MCF 10A (cell line): Measurements from ENCODE around the gene PRAF2. TPM values are rescaled to one million over a fixed set of nuclear protein-coding genes. Genes with fewer than 3 reads are reported as not detected.

Source experiments
- BruUV-seq: library from RNA; stranded (reverse); fragments of 400-500 nt; replicated peaks from 2 replicates; lab custom pipeline; 2021; lab: Mats Ljungman, UMichigan
- CTCF ChIA-PET: fragments of 300-600 bp; sonication (Branson Sonifier 250); formaldehyde crosslinking; extraction: SDS; loops from one replicate; lab custom pipeline; 2021; ENCODE audit warnings: antibody characterized with exemption, inconsistent platforms; lab: Yijun Ruan, JAX
- POLR2A ChIA-PET: fragments of 300-600, 350-650 bp; sonication (Branson Sonifier 250); formaldehyde crosslinking; extraction: SDS; loops from one replicate; lab custom pipeline; 2020; ENCODE audit warnings: antibody characterized with exemption, inconsistent platforms; lab: Yijun Ruan, JAX
- DNase-seq: peaks from one replicate; pipeline ENCODE4 v3.0.0-alpha.2; 2018; ENCODE audit not compliant: unreplicated experiment
- H3K27ac Mint-ChIP-seq: one replicate; pipeline ENCODE4 v1.8.0; 2022; ENCODE audit warnings: mild to moderate bottlenecking, low read depth, mixed read lengths; ENCODE audit not compliant: unreplicated experiment
- H3K27me3 Mint-ChIP-seq: one replicate; pipeline ENCODE4 v1.8.0; 2022; ENCODE audit warnings: mixed read lengths; ENCODE audit not compliant: insufficient read depth, unreplicated experiment
- H3K36me3 Mint-ChIP-seq: one replicate; pipeline ENCODE4 v1.8.0; 2022; ENCODE audit warnings: mild to moderate bottlenecking, moderate library complexity, mixed read lengths; ENCODE audit not compliant: insufficient read depth, unreplicated experiment
- H3K4me1 Mint-ChIP-seq: one replicate; pipeline ENCODE4 v1.8.0; 2022; ENCODE audit warnings: mixed read lengths; ENCODE audit not compliant: insufficient read depth, unreplicated experiment
- H3K4me3 Mint-ChIP-seq: one replicate; pipeline ENCODE4 v1.8.0; 2022; ENCODE audit warnings: mild to moderate bottlenecking, moderate library complexity, mixed read lengths; ENCODE audit not compliant: unreplicated experiment
- H3K9me3 Mint-ChIP-seq: one replicate; pipeline ENCODE4 v1.8.0; 2022; ENCODE audit warnings: mixed read lengths; ENCODE audit not compliant: unreplicated experiment
- CTCF ChIP-seq: fragments of 200-600 bp; IDR thresholded peaks from one replicate; pipeline ENCODE4 v1.8.0; 2022; ENCODE audit warnings: antibody characterized with exemption, mild to moderate bottlenecking; ENCODE audit not compliant: unreplicated experiment
- intact Hi-C: fragments of 100-400 bp; cut with micrococcal nuclease; formaldehyde crosslinking; loops from 2 replicates; pipeline ENCODE4 v1.14.1; 2022
- total RNA-seq: library from RNA; stranded (reverse); gene quantifications from 2 replicates; pipeline ENCODE4 v1.2.3, GENCODE V29; 2022

Gene PRAF2
- total RNA-seq, 1 experiment from 2014 or later: 32.1 TPM

GRCh38 chrX:49079489-49080428, 6.0 kb upstream of the PRAF2 start, which contains the start of gene WDR45:
TSS of gene WDR45 (minus strand) at chrX:49079887. CDS start at chrX:49078095, 1,792 bp downstream.
- Mint-ChIP-seq H3K4me3 (peak within 1 kb of the TSS; percentile 86), H3K4me1 (peaks cover 5% of the 10 kb centered on the region), H3K27me3 (no peaks in the 10 kb centered on the region), H3K9me3 (no peaks in the 10 kb centered on the region), H3K36me3 (peaks cover 15% of the 10 kb centered on the region), H3K27ac (peak within 1 kb of the TSS; percentile 88)
- ChIA-PET POLR2A (interaction anchor here (0.6 to 2.2 kb wide), 15 partner anchors 10 to 585 kb away, joined by 3 to 14 read pairs (median 5); partner anchors contain the start of genes CCDC120, GRIPAP1, OTUD5 and SUV39H1), CTCF (interaction anchor here (0.6 to 1.2 kb wide), 5 partner anchors 30 to 485 kb away, joined by 3 to 7 read pairs (median 3); no protein-coding TSS in a partner anchor)
- intact Hi-C loops: no loop called here
- TSS peak; percentile 88 for BruUV-seq
- peak; percentile 68 for DNase-seq
- no peak for TF ChIP-seq CTCF

GRCh38 chrX:49077941-49078340, 4.1 kb upstream of the PRAF2 start:
- intact Hi-C loops: no loop called here
- DNase-seq: no peak
- Mint-ChIP-seq H3K27me3 (no peaks in the 10 kb centered on the region), H3K27ac (peak overlapping the region; percentile 88), H3K36me3 (peaks cover 28% of the 10 kb centered on the region), H3K9me3 (no peaks in the 10 kb centered on the region), H3K4me1 (peaks cover 11% of the 10 kb centered on the region), H3K4me3 (no peak overlapping the region)
- no peak for TF ChIP-seq CTCF
- CTCF ChIA-PET: no interaction called here
- no TSS peak for BruUV-seq
- POLR2A ChIA-PET: no interaction called here

- H3K4me1 Mint-ChIP-seq: peaks cover 15% of the 10 kb centered on the region
- intact Hi-C loops: no loop called here
- H3K4me3 Mint-ChIP-seq: no peak overlapping the region
- no peaks in the 10 kb centered on the region for H3K9me3 Mint-ChIP-seq
- POLR2A ChIA-PET: no interaction called here
- TF ChIP-seq CTCF: no peak
- no peak overlapping the region for H3K27ac Mint-ChIP-seq
- no TSS peak for BruUV-seq
- no peaks in the 10 kb centered on the region for H3K27me3 Mint-ChIP-seq
- no peak for DNase-seq
- peaks cover 28% of the 10 kb centered on the region for H3K36me3 Mint-ChIP-seq
- CTCF ChIA-PET: interaction anchor here (1.5 kb wide), 1 partner anchor 13 kb away, joined by 5 read pairs; no protein-coding TSS in a partner anchor
These were observed 1.5 kb upstream of the PRAF2 start for GRCh38 chrX:49075347-49075746.

DNA sequence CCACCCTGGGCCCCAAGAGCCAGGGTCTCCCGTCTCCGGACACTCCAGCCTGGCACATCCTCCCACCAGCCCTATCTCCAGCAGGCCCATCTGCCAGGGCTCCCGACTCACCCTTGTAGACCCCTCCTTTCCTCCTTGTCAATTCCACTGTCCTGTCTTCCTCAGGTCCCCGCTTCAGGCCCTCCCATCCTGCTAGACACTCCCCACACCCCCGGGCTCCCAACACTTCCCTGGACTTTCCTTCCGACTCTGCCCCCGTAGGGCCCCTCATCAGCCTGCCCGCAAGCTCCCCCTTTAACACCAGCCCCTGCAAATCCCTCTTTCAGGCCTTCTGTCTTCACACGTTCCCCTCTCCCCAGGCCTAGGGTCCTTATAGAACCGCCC, 1.1 kb downstream of the PRAF2 start:
- H3K9me3 Mint-ChIP-seq: no peaks in the 10 kb centered on the region
- CTCF ChIA-PET: interaction anchor here (0.7 kb wide), 1 partner anchor 176 kb away, joined by 3 read pairs; no protein-coding TSS in a partner anchor
- H3K27ac Mint-ChIP-seq: peak overlapping the region; percentile 57
- peak overlapping the region; percentile 80 for H3K4me3 Mint-ChIP-seq
- H3K36me3 Mint-ChIP-seq: peaks cover 18% of the 10 kb centered on the region
- intact Hi-C loops: no loop called here
- no peaks in the 10 kb centered on the region for H3K27me3 Mint-ChIP-seq
- BruUV-seq: no TSS peak
- POLR2A ChIA-PET: interaction anchor here (0.6 kb wide), 1 partner anchor 69 kb away, joined by 3 read pairs; no protein-coding TSS in a partner anchor
- DNase-seq: no peak
- no peak for TF ChIP-seq CTCF
- H3K4me1 Mint-ChIP-seq: peaks cover 10% of the 10 kb centered on the region
